NCI-H1436 treated with DMSO at 0.1 percent for 48 hours (cell line): ENCODE data around the gene EFNA1.

Experiments used
- DNase-seq: peaks from one replicate; lab custom pipeline; 2025; lab: John Stamatoyannopoulos, UW

The EFNA1 gene

DNA sequence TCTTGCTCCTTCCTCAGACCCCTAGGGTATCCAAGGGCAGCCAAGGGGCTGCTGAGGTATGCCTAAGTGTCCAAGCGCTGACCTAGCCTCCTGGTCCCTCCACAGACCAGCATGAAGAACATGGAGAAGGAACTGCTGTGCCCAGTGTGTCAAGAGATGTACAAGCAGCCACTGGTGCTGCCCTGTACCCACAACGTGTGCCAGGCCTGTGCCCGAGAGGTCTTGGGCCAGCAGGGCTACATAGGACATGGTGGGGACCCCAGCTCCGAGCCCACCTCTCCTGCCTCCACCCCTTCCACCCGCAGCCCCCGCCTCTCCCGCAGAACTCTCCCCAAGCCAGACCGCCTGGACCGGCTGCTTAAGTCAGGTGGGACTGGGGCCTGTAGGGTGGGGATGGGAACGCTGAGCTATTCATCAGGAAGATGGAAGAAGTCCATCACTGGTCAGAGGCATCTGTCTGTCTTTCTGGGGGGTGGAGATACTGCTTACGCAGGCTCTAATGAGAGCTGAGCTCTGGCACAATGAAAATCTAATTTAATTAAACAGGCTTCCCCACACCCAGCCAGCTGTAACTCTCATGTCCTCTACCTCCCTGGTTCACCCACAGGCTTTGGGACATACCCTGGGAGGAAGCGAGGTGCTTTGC lies 47.7 kb downstream of the EFNA1 start:
- DNase-seq: no peak

DNA sequence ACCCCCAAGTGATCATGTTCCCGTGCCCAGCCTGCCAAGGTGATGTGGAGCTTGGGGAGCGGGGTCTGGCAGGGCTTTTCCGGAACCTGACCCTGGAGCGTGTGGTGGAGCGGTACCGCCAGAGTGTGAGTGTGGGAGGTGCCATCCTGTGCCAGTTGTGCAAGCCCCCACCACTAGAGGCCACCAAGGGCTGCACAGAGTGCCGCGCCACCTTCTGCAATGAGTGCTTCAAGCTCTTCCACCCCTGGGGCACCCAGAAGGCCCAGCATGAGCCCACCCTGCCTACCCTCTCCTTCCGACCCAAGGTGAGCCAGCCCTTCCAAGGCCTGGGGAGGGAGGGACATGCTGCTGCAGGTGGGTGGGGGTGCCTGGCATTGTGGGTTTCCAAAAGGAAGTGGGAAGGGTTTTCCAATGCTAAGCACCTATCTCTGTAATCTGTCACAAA lies 48.3 kb downstream of the EFNA1 start:
- DNase-seq: no peak

DNA sequence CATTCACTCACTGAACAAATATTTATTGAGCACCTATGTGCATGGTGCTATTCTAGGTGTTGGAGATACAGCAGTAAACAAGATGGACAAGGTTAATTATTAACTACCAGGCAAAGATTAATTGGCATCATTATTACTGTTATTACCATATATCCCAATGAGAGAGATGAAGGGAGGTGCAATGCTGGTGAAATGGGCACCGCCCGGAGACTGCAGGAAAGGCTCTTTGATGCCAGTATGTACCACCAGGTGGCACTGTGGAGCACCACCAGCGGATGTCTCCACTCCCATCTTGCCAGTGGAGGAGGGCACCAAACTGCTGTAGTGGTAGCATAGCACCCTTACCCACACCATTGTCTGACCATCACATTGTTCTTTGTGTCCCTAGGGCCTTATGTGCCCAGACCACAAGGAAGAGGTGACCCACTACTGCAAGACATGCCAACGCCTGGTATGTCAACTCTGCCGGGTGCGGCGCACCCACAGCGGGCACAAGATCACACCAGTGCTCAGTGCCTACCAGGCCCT lies 48.9 kb downstream of the EFNA1 start:
- DNase-seq: peak; percentile 28

DNA sequence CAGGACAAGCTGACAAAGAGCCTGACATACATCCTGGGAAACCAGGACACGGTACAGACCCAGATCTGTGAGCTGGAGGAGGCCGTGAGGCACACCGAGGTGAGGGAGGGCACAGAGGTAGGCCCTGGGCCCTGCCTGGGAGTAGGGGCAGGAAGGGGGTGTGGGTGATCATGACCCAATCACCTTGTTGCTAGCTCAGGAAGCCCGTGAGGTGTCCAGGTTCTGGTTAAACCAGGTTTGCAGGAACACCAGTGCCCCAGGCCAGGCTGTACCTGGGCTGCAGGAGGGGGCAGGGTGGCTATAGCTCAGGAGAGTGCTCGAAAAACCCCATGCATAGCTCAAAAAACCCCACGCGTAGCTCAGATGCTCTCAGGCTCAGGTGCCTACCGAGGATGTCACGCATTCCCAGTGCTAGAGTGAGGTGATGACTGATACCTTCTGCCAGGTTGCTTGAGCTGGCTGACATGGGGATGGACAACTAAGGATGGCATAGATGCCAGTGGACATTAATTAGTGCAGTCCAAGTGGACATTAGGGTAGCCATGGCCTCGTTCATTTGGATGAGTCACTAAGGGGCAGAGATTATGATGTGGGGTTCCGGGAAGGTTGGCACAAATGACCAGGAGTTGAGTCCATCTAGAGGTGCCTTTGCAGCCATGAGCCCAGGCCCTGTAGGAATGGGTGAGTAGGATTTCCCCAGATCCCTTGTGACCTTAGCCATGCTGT lies 49.7 kb downstream of the EFNA1 start:
- no peak for DNase-seq

DNA sequence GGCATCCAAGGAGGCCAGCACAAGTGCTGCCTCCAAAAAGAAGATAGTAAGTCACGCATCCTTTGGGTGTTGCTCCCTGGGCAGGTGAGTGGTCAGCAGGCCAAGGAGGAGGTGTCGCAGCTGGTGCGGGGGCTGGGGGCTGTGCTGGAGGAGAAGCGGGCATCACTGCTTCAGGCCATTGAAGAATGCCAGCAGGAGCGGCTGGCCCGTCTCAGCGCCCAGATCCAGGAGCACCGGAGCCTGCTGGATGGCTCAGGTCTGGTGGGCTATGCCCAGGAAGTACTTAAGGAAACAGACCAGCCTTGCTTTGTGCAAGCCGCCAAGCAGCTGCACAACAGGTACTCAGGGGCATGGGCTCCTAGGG lies 50.2 kb downstream of the EFNA1 start:
- DNase-seq: no peak

DNA sequence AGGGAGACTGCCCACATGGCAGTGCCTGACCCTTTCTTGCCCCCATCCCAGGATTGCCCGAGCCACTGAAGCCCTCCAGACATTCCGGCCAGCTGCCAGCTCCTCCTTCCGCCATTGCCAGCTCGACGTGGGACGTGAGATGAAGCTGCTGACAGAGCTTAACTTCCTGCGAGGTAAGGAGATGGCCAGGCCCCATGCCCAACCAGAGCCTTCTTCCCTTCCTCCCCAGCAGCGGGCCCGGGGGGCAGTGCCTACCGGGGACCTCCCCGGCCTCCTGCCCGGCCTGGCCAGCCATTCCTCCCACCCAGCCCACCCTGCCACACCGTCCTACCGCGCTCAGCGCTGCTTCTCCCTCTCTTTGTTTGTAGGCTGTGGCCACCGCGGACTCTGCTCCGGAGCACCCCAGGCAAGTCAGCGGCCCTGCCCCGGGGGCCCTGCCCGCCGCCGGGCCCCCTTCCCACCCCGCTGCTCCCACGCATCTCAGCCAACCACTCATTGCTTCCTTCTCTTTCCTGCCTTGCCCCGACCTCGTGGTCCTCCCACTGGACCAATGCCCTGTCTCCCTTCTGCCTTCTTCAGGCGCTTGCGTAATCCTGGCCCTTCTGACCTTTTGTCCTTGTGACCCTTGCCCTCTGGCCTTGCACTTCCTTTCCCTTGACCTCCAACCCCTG lies 50.9 kb downstream of the EFNA1 start:
- no peak for DNase-seq

DNA sequence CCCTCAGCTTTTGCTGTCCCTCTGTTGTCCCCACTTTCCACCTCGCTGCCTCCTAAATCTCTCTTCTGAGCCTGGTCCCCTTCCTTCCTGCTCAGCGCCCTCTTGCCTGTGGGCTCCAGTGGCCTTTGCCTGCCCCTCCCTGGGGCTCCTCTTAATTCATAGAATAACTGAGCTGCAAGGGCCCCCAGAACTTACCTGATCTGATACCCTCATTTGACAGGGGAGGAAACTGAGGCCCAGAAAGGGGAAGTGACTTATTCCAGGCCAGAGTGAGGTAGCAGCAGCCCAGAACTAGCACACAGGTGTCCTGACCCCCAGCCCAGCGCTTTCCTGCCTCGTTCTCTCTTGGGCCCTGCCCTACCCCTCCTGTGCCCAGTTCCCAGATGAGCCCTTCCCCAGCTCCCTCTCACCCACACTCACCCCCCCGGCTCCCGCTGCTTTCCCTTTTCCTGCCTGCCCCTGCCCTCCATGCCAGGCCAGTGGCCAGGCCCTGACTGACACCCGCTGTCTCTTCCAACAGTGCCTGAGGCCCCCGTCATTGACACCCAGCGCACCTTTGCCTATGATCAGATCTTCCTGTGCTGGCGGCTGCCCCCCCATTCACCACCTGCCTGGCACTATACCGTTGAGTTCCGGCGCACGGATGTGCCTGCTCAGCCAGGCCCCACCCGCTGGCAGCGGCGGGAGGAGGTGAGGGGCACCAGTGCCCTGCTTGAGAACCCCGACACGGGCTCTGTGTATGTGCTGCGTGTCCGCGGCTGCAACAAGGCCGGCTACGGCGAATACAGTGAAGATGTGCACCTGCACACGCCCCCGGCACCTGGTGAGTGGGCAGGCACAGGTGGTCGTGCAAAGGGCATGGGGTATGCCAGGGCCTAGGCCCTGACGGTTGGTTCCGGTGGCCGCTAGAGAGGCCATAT lies 51.7 kb downstream of the EFNA1 start:
- no peak for DNase-seq

DNA sequence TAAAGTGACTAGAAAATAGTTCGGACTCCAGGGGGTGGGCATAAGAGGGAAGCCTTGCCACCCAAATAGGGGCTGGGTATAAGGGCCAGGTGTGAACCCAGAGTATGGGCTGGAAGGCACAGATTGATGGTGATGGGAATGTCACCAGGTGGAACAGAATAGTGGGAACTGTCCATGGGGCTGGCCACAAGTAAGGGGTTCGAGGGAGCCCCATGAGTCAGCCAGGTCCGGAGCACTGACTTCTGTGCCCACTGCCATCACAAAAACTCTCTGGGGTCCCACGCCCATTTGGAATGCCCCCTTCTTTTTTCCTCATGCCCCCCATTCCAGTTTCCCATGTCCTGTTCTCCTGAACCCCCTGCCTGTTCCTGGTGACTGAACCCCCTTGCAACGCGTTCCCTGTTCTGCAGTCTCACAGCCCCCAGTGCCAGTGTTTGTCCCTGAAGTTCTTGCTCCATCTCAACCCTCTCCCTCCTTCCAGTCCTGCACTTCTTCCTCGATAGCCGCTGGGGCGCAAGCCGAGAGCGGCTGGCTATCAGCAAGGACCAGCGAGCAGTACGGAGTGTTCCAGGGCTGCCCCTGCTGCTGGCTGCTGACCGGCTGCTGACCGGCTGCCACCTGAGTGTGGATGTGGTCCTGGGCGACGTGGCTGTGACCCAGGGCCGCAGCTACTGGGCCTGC lies 53.8 kb downstream of the EFNA1 start:
- DNase-seq: no peak

DNA sequence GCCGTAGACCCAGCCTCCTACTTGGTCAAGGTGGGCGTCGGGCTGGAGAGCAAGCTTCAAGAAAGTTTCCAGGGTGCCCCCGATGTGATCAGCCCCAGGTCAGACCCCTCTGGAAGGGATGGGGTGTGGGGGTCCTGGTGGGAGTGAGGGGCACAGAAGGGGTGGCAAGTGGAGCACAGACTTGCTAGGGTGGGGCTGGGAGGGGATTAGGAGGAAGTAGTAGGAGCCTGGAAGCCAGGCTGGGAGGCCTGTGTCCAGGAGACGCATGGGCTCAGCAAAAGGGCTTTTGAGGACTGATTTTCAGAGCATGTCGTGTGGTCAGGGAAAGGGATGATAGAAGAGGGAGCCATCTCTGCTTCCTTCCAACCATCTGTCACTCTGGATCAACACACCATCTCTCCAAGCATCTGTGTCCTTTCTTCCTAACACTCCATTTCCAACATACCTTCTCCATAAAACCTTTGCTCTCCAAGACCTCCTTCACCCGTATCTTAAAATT lies 54.4 kb downstream of the EFNA1 start:
- no peak for DNase-seq

DNA sequence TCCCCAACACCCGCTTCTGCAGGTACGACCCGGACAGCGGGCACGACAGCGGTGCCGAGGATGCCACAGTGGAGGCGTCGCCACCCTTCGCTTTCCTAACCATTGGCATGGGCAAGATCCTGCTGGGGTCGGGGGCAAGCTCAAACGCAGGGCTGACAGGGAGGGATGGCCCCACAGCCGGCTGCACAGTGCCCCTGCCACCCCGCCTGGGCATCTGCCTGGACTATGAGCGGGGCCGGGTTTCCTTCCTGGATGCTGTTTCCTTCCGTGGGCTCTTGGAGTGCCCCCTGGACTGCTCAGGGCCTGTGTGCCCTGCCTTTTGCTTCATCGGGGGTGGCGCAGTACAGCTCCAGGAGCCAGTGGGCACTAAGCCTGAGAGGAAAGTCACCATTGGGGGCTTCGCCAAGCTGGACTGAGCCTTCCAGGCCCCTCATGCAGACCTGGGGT lies 56.1 kb downstream of the EFNA1 start:
- no peak for DNase-seq

DNA sequence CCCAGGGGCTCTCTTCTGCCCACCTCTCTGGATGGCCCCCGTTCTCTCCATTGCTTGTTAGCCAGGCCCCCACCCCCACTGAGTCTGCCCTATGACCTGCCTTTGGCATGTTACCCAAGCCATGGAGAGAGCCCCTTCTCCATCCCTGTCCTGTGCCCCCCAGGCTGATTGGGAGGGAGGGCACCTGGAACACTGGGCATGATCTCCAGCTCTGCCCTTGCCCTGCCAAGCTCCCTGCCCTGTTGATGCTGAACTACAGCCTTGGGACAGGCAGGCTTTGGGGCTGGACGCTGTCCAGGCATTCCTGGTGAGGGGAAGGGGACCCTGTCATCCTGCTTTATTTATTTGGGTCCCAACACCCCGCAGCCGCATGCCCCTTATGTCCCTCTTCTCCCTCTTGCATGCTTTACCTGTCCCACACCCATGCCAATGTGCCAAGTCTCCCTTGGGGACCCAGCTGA lies 56.7 kb downstream of the EFNA1 start:
- no peak for DNase-seq
